Activated CD4-positive, alpha-beta T cell treated with anti-CD3 and anti-CD28 coated beads, Interleukin-2, amount 50 U/mL, for 4 hours (primary cell): ENCODE data around the gene NUAK1.

Experiments
- DNase-seq, 2 experiments: peaks; one replicate each; pipeline ENCODE4 v3.0.0-alpha.2; 2020

The NUAK1 gene

DNA sequence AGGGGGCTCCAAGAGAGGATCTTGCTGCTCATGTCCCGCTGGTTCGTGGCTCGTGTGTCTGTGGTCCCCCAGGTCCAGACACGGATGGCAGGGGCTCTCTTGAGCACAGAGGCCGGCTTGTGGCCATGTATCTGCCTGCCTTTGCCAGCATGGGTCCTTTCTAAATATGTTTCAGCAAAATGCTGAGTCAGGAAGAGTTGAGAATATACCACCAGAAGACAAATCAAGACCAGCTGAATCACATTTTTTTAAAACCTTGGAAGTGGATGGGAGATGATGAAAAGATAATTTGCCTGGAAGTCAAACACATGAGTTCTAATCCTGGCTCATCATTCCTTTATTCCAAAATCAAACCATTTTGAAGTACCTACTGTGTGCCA, 58.0 kb downstream of the NUAK1 start:
- DNase-seq = no peak

DNA sequence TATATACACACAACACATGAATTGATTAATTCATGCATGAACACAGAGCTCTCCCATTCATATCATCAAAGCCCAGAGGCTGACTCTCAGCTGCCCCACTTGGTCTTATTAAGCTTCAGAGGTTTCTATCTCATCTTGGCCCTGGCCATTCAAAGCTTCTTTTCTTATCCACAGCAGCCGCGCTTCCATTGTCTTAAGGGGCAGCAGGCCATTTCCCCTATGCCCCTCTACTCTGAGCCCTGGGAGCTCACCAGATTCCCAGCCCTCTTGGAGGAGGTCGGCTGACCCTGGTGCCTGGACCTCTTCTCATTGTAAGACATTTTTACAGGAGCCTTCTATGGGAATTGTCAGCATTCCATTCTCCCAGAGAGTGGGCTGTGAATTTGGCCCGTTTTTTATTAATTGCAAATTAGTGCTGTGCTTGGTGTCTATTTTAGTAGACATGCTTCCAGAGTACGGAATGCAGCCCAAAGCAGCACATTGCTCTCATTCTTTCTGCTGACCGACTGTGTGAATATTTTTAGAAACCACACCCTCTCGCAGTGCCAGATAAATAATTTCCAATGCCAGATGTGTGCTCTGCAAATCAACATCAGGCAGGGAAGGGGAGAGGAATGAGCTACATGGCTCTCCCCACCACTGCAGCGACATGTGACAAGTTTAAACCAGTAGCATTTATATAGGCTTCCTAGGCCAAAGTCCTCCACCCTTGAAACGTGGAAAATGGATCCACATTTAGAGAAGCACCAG, 58.5 kb downstream of the NUAK1 start:
- no peak for DNase-seq

GRCh38 chr12:106079148-106079738, 59.5 kb downstream of the NUAK1 start:
- no peak for DNase-seq

- no peak for DNase-seq
These were observed 60.3 kb downstream of the NUAK1 start for GRCh38 chr12:106078358-106079010.

DNA sequence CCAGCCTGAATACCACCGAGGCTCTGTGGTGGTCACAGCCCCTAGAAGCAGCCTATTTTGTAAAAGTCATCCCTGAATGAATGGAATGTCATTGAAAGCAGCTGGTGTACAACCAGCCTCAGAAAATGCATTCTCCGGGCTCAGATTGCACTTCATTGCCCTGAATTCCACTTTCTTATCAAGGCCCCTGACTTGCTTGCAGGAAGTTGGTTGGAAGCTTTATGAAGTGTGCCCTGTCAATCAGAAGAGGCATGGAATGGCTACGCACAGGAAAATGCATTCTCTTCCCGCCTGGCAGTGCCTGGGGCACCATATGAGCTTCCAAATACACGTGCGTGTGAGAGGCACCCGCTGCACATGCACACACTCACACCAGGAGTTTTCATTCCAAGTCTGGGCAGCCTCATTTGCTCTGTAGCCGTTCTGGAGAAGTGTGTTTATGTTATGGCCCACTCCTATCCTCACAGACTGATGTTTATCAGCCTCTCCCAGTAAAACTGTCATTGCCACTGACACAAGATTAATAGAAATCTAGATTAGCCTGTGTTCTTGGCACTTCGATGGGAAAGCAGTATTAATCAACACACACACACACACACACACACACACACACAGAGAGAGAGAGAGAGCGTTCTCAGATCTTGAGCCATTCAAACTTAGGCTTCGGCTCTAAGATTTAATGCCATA, 63.9 kb downstream of the NUAK1 start:
- DNase-seq = no peak

GRCh38 chr12:106074361-106074705, 64.4 kb downstream of the NUAK1 start:
- DNase-seq = no peak

- no peak for DNase-seq
These were observed 65.6 kb downstream of the NUAK1 start for GRCh38 chr12:106073179-106073578.

GRCh38 chr12:106072751-106073150, 66.0 kb downstream of the NUAK1 start:
- no peak for DNase-seq

- no peak for DNase-seq
These were observed 67.1 kb downstream of the NUAK1 start for GRCh38 chr12:106071686-106072085.

- DNase-seq = no peak
These were observed 68.1 kb downstream of the NUAK1 start for GRCh38 chr12:106070611-106071010.

GRCh38 chr12:106070147-106070546, 68.6 kb downstream of the NUAK1 start:
- no peak for DNase-seq

DNA sequence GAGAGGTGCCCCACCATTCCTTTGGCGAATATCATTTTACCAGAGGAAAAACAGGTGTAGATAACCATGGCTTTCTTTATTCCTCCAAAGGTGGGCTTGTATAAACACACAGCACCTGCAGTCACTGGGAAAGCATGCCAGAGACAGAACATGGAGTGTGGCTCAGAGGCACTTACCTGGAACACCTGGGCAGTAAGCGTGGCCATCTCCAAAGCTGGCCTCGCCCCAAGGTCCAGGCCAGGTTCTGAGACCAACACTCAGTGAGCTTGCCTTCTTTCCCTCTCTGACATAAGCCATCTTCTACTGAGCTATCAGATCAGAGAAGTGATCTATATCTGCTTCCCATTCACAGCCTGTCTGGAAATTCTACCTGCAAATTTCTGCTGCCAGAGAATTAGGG, 70.5 kb downstream of the NUAK1 start:
- no peak for DNase-seq

GRCh38 chr12:106067606-106068205, 71.0 kb downstream of the NUAK1 start:
- no peak for DNase-seq

DNA sequence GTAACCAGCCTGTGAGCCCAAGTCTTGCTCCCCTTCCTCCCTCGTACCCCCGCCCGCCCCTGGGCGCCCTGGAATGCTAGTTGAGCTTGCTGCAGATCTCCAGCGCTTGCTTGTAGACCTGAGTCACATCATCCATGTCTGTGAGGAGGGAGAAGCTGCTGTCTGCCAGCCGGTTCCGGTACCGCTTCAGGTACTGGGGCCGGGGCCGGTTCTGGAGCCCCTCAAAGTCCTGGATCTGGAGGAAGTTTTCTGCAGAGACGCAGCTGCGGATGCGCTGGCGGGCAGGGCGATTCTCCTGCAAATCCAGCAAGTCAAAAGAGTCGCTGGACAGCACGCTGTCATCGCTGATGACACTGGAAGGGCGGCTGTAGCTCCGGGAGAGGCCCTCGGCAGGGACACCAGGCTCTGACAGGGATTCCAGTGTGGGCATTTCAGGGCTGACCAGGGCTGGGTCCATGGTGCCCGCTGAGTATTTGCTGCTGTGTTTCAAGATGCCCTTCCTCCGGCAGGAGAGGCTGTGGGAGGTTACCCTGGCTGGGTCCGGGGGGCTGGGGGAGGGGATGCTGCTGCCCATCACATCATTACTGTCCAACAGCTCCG, 71.9 kb downstream of the NUAK1 start:
- DNase-seq = no peak

DNA sequence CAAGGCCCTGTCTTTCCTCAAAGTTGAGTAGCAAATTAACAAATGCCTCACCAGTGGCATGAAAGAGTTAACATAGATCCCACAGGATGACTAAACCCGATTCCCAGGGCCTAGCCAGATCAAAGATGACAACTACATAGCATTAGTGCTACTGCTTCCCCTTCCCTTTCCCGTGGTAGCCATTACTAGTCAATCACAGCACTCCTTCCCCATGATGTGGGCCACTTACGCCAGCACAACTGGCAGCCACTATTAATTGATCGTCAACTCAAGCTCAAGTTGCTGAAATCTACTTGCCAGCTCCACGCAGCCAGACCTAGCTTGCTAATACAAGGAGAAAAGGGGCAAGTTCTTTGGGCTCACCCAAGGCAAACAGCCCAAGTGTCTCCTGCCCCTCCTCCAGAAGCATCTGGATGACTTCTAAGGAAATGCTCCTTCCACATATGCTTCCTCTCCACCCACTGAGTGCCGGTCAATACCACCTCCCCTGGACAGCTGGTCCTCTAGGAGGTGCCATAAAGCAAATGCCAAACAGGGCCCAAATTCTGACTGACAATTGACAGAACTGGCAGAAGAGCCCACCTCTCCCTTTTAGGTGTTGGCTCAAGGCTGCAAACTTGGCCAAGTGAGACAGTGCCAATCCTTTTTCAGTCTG, 72.6 kb downstream of the NUAK1 start:
- no peak for DNase-seq

GRCh38 chr12:106065506-106065905, 73.2 kb downstream of the NUAK1 start:
- DNase-seq = no peak

- no peak for DNase-seq
These were observed 74.1 kb downstream of the NUAK1 start for GRCh38 chr12:106064721-106065021.

DNA sequence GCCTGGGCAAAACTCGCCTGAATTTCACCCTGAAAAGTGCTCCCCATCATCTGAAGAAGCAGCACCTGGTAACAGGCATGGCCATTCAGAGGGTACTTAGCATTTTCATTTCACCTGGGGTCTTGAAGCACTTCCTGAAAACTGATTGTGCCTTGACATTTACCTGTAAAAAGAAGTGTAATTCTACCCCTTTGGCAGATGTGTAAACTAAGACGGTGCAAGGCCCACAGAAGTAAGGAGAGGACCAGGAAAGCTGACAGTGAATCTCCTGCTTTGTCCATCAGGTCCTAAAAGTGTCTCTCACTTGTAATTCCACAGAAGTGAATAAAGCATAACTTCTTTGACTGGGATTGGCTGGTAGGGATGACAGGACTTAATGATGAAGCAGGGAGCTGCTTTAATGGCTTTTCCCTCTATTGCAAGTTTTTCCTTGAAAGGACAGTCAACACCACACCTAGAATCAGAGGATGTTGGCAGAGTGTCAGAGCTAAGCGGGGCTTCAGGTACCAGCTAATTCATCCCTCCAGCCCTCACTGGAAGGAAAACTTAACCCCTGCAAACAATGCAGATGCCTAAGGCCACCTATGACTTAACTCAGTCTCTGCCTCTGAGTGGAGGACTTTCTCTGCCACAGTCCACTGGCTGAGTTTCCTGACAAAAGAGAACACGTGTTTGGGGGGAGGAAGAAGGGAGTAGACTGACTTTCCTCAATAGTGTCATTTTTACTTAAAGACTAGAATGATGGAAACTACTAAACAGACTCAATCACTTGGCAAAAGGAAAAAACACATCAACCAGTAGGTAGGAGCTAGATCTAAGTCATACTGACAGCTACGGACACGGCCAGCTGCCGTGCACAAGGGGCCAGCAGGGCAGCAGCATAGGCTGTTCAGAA, 74.7 kb downstream of the NUAK1 start:
- no peak for DNase-seq

DNA sequence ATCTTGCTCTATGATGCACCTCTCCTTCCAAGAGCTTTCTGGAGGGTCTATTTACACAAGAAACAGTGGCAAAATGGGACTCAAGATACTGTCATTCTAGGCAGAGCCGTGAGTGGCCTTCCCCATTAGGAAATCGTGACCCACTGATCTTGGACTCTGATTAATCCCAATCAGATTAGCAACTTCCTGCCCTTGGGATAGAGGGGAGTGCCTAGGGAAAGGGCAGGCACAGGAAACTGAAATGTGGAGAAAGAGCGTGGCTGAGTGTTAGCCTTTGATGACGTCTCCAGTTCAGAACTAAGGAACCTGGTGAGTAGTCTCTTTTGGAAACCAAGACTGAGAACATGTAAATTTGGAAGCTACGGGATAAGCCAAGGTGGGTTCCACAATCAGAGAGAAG, 76.1 kb downstream of the NUAK1 start:
- DNase-seq = no peak

DNA sequence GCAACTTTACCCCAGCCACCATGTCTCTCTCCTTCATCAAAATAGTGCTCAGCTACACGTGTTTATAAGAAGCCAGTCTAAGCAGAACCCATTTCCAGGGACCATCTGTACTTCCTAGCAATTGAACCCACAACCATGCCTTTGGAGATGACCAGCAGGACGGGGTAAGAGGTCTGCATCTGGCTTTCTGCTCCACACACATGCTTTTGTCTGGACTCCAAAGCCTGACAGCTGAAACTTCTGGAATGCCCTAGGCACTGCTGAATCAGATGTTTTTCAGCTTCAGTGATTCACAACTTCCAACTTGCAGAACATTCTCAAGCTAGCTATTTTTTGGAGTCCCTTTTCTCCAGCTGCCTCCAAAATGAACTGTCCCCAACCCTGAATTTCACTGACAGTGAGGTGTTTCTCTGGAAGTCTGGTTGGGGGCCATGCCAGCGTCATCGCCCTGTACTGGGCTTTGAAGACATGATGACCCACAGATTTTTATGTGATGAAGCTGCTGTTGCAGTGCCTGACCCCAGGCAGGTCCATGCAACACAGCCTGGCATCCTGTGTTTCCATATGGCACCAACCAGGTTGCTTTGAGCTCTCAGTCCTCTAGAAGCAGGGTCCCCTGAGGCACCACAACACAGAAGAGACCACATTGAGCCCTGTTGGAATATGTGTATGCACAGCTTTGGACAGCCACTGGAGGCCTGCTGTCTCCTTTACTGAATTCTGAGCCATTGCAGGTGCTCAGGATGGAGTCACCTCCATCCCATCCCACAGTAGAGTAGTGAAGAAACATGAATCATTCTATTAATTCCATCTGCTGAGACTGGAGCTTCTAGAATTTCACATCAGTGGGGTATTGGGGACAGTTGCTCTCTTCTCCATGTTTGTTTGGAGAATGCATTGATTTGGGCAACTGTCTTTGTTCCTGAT, 80.2 kb downstream of the NUAK1 start:
- no peak for DNase-seq
